HL-60 (cell line): ENCODE measurements around the gene NOD2.

ENCODE experiments used
- DNase-seq, 2 experiments: peaks; one replicate each; pipeline ENCODE4 v3.0.0-alpha.2; 2010 to 2020; ENCODE audit warnings: low read depth in 1 of 2, low spot score in 1 of 2
- H3K27ac ChIP-seq: fragments of 250-450 bp; sonication (Bioruptor Pico); replicated peaks from 2 replicates; pipeline ENCODE4 v1.5.1; 2020; ENCODE audit warnings: mild to moderate bottlenecking, moderate library complexity
- H3K27me3 ChIP-seq: fragments of 250-450 bp; sonication (Bioruptor Pico); 2 replicates; pipeline ENCODE4 v1.5.1; 2021; ENCODE audit warnings: mild to moderate bottlenecking, moderate library complexity; ENCODE audit not compliant: insufficient read depth, poor library complexity, severe bottlenecking
- H3K4me3 ChIP-seq: replicated peaks from 2 replicates; pipeline ENCODE4 v1.5.1; 2011; ENCODE audit warnings: mild to moderate bottlenecking, control low read depth, low read length; ENCODE audit not compliant: insufficient read depth
- GABPA ChIP-seq: IDR thresholded peaks from 2 replicates; pipeline ENCODE4 v1.6.1; 2012; ENCODE audit warnings: low read depth
- POLR2AphosphoS5 ChIP-seq: IDR thresholded peaks from 2 replicates; pipeline ENCODE4 v1.6.1; 2012; ENCODE audit warnings: low read depth
- SPI1 ChIP-seq: IDR thresholded peaks from 2 replicates; pipeline ENCODE4 v1.6.1; 2012; ENCODE audit warnings: low read depth, mild to moderate bottlenecking, borderline replicate concordance
- TF ChIP-seq, protein P1 (sequence below): IDR thresholded peaks from 2 replicates; pipeline ENCODE4 v1.6.1; 2012; ENCODE audit warnings: low read depth; ENCODE audit not compliant: insufficient replicate concordance
- TF ChIP-seq, protein P2 (sequence below): IDR thresholded peaks from one replicate; pipeline ENCODE4 v1.5.1; 2011; ENCODE audit warnings: low read length, control low read depth, inconsistent platforms; ENCODE audit not compliant: insufficient read depth

The NOD2 gene

DNA sequence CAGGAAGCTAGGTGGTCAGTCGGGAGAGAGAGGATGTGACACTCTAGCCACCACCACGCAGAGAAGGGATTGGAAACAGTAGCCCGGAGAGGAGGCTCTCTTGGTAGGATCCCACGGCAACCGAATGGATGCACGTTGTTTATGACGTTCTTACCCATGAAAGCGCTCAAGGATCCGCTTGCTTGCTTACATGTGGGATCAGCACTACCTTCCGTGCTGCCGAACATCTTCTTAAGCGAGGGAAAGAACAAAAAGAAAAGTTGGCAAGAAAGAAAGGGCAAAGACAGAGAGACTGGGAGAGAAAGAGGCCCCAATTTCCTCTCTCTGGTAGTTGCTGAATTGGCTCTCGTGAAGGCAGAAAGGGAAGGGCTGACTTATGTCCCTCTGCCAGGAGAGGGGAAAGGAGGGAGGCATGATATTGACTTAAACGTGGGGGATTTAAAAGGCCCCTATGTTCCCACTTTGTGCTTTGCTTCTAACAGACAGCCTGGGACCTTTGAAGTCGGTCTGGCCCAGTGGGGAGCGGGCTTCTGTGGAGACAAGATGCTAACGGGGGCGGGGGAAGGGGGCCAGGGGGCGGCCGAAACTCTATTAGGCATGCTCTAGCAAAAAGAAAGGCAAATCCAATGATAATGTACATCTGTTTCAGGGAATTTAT lies 47.7 kb upstream of the NOD2 start:
- DNase-seq = no peak
- no peaks in the 10 kb centered on the region for H3K27me3 ChIP-seq
- H3K4me3 ChIP-seq = no peak overlapping the region
- TF ChIP-seq, protein P1, sequence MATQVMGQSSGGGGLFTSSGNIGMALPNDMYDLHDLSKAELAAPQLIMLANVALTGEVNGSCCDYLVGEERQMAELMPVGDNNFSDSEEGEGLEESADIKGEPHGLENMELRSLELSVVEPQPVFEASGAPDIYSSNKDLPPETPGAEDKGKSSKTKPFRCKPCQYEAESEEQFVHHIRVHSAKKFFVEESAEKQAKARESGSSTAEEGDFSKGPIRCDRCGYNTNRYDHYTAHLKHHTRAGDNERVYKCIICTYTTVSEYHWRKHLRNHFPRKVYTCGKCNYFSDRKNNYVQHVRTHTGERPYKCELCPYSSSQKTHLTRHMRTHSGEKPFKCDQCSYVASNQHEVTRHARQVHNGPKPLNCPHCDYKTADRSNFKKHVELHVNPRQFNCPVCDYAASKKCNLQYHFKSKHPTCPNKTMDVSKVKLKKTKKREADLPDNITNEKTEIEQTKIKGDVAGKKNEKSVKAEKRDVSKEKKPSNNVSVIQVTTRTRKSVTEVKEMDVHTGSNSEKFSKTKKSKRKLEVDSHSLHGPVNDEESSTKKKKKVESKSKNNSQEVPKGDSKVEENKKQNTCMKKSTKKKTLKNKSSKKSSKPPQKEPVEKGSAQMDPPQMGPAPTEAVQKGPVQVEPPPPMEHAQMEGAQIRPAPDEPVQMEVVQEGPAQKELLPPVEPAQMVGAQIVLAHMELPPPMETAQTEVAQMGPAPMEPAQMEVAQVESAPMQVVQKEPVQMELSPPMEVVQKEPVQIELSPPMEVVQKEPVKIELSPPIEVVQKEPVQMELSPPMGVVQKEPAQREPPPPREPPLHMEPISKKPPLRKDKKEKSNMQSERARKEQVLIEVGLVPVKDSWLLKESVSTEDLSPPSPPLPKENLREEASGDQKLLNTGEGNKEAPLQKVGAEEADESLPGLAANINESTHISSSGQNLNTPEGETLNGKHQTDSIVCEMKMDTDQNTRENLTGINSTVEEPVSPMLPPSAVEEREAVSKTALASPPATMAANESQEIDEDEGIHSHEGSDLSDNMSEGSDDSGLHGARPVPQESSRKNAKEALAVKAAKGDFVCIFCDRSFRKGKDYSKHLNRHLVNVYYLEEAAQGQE = no peak
- TF ChIP-seq, protein P2, sequence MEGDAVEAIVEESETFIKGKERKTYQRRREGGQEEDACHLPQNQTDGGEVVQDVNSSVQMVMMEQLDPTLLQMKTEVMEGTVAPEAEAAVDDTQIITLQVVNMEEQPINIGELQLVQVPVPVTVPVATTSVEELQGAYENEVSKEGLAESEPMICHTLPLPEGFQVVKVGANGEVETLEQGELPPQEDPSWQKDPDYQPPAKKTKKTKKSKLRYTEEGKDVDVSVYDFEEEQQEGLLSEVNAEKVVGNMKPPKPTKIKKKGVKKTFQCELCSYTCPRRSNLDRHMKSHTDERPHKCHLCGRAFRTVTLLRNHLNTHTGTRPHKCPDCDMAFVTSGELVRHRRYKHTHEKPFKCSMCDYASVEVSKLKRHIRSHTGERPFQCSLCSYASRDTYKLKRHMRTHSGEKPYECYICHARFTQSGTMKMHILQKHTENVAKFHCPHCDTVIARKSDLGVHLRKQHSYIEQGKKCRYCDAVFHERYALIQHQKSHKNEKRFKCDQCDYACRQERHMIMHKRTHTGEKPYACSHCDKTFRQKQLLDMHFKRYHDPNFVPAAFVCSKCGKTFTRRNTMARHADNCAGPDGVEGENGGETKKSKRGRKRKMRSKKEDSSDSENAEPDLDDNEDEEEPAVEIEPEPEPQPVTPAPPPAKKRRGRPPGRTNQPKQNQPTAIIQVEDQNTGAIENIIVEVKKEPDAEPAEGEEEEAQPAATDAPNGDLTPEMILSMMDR = no peak
- TF ChIP-seq SPI1 = no peak
- no peak for TF ChIP-seq POLR2AphosphoS5
- no peak for TF ChIP-seq GABPA
- H3K27ac ChIP-seq = no peak overlapping the region

DNA sequence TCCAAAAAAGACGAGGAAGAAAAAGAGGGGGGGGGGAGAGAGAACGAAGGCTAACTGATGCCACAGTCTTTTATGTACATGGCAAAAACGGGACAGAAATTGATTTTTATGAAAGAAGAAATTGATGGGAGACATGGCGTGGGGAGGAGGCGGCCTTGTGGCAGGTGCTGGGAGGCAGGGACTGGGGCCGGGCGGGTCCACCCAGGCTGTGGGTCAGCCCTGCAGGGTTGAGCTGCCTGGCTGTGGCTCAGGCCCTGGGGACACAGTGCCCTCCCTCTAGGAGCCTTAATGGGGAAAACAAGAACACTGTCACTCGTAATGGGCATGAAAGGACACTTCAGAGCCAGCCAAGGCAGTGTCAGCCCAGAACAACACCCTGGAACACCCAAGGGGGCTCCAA lies 47.1 kb upstream of the NOD2 start:
- Histone ChIP-seq H3K27me3 (no peaks in the 10 kb centered on the region), H3K4me3 (no peak overlapping the region), H3K27ac (no peak overlapping the region)
- no peak for DNase-seq
- TF ChIP-seq POLR2AphosphoS5 (no peak), SPI1 (no peak), GABPA (no peak)
- TF ChIP-seq, protein P1 = no peak
- TF ChIP-seq, protein P2 = no peak

DNA sequence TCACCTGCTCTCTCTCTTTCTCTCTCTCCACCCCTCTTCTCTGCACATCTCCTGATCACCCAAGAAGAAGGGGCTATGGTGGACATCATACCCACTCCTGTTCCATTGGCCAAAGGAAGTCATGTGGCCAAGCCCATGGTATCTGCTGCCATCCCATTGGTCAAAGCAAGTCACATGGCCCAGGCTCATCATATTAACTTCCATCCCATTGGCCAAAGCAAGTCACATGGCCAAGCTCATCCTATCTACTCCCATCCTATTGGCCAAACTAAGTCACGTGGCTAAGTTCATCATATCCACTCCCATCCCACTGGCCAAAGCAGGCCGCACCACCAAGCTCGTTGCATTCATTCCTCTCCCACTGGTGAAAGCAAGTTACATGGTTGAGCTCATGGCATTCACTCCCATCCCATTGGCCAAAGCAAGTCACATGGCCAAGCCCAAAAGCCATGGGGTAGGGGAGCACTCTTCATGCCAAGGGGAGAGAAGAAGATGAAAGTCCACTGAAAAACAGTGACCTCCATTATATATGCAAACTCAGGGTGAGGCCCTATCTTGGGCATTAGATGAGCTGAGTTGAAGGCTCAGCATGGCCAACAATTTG lies 41.5 kb upstream of the NOD2 start:
- TF ChIP-seq GABPA (no peak), SPI1 (no peak), POLR2AphosphoS5 (no peak)
- TF ChIP-seq, protein P2 = no peak
- TF ChIP-seq, protein P1 = no peak
- no peaks in the 10 kb centered on the region for H3K27me3 ChIP-seq
- H3K4me3 ChIP-seq = no peak overlapping the region
- DNase-seq = no peak
- no peak overlapping the region for H3K27ac ChIP-seq
